Stimulated activated CD4-positive, alpha-beta T cell treated with anti-CD3 and anti-CD28 coated beads, Interleukin-4, amount 100 ng/mL, for 1 hour (primary cell): Measurements from ENCODE around the gene PRR23E.

Experiments used
- DNase-seq: peaks from one replicate; pipeline ENCODE4 v3.0.0-alpha.2; 2020

The PRR23E gene

DNA sequence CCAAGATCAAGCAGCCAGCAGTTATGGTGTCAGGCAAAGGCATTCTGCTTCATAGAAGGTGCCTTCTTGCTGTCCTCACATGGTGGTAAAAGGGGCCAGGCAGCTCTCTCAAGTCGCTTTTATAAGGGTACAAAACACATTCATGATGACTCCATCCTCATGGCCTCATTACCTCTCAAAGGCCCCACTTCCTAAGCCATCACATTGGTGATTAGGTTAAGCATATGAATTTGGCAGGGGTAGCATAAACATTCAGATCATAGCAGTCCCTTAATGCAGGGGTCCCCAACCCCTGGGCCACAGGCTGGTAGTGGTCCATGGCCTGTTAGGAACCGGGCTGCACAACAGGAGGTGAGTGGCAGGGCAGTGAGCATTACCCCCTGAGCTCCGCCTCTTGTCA is 42.8 kb downstream of the PRR23E start:
- no peak for DNase-seq

DNA sequence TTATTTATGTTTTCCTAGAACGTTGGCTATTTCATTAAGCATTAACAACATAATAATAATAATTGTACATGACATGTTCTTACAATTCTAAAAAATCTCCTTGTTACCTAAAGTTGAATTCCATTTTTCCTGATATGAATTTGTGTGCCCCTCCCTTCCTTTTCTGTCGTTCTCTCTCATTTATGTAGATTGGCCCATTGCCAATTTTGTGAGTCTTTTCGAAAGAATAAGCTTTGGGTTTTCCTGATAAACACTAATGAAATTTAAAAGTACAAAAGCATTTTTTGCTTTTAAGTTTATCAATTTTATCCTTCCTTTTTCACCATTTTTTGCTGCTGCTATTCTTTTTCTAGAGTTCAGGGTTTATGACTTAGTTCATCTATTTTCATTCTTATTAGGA is 44.9 kb downstream of the PRR23E start:
- no peak for DNase-seq

DNA sequence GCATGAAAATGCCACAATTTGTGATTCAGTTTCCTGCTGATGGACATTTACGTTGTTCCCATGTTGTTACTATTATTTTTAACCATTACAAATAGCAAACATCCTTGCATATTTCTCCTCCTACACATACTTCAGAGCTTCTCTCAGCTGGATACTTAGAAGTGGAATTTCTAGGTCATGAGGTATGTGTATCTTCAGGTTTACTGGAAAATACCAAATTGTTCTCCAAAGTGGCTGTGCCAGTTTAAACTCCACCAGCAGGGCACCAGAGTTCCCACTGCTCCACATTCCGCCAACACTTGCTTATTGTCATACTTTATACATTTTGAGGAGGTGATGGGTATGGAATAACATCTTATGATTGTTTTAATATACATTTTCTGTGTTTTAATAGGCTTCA is 45.7 kb downstream of the PRR23E start:
- no peak for DNase-seq

DNA sequence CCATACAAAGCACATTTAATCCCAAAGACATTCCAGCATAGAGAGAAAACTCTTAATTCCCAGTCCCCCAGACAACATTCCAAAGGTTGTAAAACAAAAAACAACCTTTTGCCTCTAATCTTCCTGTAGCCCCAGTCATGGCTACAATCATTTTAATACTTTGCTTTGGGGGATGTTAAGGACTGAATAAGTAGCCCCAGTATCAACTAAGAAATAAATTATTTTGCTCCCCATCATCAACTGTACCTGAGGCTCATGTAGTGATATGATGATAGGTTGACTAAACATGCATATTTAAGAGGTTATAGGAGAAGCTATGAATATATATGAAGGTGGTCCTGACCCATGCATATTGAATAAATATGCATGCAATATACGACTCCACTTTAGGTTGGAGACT is 54.4 kb downstream of the PRR23E start:
- DNase-seq = no peak
